Stimulated activated CD4-positive, alpha-beta T cell treated with anti-CD3 and anti-CD28 coated beads, Interleukin-2, amount 100 ng/mL, for 4 hours (primary cell): Measurements from ENCODE around the gene MEX3C.
A peak's percentile ranks its signal among the peaks of the same experiment; 100 is the strongest.

Experiments
- DNase-seq: peaks from one replicate; pipeline ENCODE4 v3.0.0-alpha.2; 2020; ENCODE audit warnings: low read depth

The MEX3C gene

DNA sequence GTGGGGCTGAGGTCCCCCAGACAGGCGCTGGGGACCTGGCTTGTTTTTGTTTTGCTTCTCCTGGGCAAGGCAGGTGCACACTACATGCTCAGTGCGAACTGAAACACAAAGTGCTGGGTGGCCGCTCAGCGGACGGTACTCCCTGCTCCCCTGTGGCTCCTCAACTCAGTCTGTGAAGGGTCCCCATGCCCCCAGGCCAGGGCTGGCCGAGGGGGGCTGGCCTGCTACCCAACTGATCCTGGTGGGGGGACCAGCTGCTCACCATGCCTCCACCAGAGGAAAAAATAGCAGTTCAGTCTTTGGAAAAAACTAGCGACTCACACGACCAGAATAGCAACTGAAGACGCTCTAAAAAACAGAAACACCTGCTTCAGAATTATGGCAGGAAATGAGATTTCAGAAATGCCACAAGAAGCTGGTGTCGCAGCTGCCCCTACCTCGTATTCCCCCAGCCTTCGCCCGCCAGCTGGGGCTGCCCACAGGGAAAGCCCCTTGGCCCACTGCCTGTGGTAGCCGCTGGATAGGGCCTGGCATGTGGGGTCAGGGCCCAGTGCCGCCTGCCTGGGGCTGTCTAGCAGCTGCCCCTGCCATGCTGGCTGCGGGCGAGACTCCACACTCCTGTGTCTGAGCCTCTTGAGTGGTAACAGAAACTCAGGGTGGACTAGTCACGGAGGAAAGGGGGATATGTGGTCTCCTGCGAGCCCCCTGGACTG, 43.7 kb downstream of the MEX3C start:
- DNase-seq: peak; percentile 2

- DNase-seq: peak; percentile 87
These were observed 45.6 kb downstream of the MEX3C start for GRCh38 chr18:51151568-51152511.

GRCh38 chr18:51151185-51151567, 46.3 kb downstream of the MEX3C start:
- no peak for DNase-seq

DNA sequence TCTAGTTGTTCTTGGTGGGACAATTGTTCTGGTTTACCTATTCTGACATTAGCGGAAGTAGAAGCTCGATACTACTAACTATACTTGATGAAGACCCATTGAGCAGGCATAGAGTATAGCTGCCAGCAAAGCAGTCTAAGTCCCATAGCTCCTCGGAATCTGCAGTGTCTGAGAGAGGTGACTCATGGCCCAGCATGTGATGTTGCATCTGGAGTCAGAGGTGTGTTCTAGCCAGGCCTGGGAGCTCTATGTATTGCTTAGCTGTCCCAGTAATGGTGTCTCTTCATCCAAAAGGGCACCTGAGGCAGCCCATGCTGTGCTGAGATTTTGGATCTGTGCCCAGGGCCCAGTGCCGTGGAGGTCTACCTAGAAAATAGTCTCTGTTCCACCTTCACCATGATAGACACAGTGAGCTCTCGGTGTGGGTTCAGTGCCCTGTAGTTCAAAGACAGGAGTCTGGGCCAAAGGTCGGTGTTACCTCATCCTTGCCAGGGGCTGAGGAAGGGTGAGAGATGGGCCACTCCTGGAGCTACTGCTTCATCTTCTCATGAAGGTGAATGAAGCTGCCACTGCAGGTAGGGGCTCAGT, 47.3 kb downstream of the MEX3C start:
- peak; percentile 13 for DNase-seq

- DNase-seq: no peak
These were observed 47.8 kb downstream of the MEX3C start for GRCh38 chr18:51149670-51150069.

DNA sequence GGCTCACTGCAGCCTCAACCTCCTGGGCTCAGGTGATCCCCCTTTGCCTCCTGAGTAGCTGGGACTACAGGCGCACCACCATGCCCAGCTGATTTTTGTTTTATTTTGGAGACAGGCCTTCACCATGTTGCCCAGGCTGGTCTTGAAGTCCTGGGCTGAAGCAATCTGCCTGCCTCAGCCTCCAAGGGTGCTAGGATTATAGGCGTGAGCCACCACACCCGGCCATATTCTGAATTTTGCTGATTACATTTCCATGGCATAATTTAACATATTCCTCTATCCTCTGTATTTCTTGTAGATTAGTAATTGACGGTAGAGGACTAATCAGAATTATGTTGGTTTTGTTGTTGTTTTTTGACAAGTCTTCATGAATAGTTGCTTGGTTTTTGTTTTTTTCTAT, 50.6 kb downstream of the MEX3C start:
- no peak for DNase-seq

- DNase-seq: no peak
These were observed 58.5 kb downstream of the MEX3C start for GRCh38 chr18:51138936-51139335.

- DNase-seq: no peak
These were observed 59.6 kb downstream of the MEX3C start for GRCh38 chr18:51137891-51138290.

GRCh38 chr18:51137026-51137729, 60.3 kb downstream of the MEX3C start:
- DNase-seq: no peak

DNA sequence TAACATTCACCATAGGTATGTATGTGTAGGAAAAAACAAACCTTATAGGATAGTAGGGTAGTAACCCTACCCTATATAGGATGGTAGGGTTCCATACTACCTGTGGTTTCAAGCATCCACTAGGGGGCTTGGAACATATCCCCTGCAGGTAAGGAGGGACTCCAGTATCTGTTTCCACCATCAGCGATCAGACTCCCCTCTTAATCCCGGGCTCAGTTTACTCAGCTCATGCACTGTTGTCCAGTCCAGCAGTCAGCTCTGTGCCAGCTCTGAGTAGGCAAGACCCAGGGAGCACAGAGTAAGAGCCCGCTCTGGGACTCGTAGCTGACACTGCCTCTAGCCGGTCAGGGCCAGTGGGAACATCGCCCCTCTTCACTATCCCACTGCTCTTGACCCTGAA, 61.7 kb downstream of the MEX3C start:
- DNase-seq: no peak

- no peak for DNase-seq
These were observed 62.1 kb downstream of the MEX3C start for GRCh38 chr18:51135364-51135763.

DNA sequence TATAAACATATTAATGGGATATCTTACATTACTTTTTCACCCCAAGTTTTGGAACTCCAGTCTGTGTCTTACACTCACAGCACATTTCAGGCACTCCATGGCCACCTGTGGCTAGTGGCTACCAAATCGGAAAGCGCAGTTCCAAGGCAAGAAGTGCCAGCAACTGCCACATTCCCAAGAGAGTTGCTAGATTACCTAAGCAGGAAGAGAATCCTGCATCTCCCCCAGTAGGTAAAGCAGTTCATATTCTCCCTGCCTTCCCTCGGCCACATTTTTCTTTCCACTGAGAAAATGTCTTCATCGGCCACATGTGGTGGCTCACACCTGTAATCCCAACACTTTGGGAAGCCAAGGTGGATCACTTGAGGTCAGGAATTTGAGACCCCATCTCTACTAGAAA, 62.8 kb downstream of the MEX3C start:
- no peak for DNase-seq

- no peak for DNase-seq
These were observed 63.8 kb downstream of the MEX3C start for GRCh38 chr18:51133580-51134160.

DNA sequence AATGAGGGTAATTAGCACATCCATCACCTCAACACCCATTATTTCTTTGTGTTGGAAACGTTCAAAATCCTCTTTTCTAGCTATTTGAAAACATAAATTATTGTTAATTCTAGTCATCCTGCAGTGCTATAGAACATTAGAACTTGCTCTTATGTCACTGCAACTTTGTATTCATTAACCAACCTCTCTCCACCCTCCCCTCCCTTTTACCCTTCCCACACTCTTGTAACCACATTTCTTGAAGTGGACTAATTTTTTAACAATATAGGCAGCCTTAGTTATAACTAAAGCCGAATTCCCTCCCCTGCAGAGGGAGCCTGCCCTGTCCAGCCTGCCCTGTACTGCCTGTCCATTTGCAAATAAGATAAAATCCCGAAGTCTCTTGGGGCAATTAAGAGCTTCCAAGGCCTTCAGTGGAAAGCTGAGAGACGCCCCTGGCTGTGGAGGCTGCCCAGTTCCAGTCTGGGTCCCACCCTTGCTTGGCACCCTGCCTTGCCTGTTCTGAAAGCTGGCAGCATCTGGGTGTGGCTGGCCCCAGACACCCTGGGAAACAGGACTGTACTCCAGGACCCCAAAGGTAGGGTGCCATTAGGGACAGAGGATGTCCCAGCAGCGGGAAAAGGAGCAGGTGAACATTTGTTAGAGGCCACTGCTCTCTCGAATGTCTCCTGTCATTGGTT, 65.1 kb downstream of the MEX3C start:
- DNase-seq: no peak

DNA sequence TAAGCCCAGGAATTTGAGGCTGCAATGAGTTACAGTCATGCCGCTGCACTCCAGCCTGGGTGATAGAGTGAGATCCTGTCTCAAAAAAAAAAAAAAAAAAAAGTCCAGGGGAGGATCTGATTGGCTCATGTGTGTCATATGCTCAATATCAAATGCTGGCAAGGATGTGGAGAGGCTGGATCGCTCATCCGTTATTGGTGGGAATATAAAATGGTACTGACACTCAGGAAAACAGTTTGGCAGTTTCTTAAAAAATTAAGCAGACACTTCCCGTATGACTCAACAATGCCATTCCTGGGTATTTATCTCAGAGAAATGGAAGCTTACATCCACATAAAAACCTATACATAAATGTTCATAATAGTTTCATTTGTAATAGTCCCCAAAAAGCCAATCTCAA, 68.9 kb downstream of the MEX3C start:
- DNase-seq: no peak

GRCh38 chr18:51127664-51128063, 69.8 kb downstream of the MEX3C start:
- no peak for DNase-seq

GRCh38 chr18:51125976-51126375, 71.5 kb downstream of the MEX3C start:
- DNase-seq: no peak
